GM23338 (cell line): Measurements from ENCODE around the gene TIAM1. TPM values are rescaled to one million over a fixed set of nuclear protein-coding genes. Genes with fewer than 3 reads are reported as not detected.

Experiments used
- ATAC-seq: fragments of 200-7000 bp; cut with Tn5 transposase; 3 replicates; pipeline ENCODE4 v1.9.1; 2020
- DNase-seq: peaks from one replicate; pipeline ENCODE4 v3.0.0-alpha.2; 2015; ENCODE audit warnings: low spot score
- H2AFZ ChIP-seq: fragments of 200-600 bp; sonication (generic); 2 replicates; pipeline ENCODE4 v1.8.0; 2016; ENCODE audit warnings: antibody characterized with exemption, mild to moderate bottlenecking, moderate library complexity
- H3F3A ChIP-seq: fragments of 200-600 bp; sonication (generic); replicated peaks from 2 replicates; pipeline ENCODE4 v1.8.0; 2017; ENCODE audit warnings: antibody characterized with exemption, mixed run types, low read depth
- H3K27ac ChIP-seq: fragments of 200-600 bp; sonication (generic); 2 replicates; pipeline ENCODE4 v1.6.1; 2016; ENCODE audit warnings: low read depth
- H3K27me3 ChIP-seq: fragments of 200-600 bp; sonication (generic); 2 replicates; pipeline ENCODE4 v1.8.0; 2016; ENCODE audit warnings: mild to moderate bottlenecking, mixed run types, moderate library complexity; ENCODE audit not compliant: insufficient read depth
- H3K36me3 ChIP-seq: fragments of 200-600 bp; sonication (generic); 2 replicates; pipeline ENCODE4 v1.8.0; 2016; ENCODE audit warnings: mild to moderate bottlenecking; ENCODE audit not compliant: insufficient read depth
- H3K4me1 ChIP-seq: fragments of 200-600 bp; sonication (generic); 2 replicates; pipeline ENCODE4 v1.8.0; 2016; ENCODE audit warnings: mild to moderate bottlenecking, moderate library complexity; ENCODE audit not compliant: insufficient read depth
- H3K4me2 ChIP-seq: fragments of 200-600 bp; sonication (generic); 2 replicates; pipeline ENCODE4 v1.7.1; 2017; ENCODE audit warnings: mixed run types
- H3K4me3 ChIP-seq: fragments of 200-600 bp; sonication (generic); 2 replicates; pipeline ENCODE4 v1.6.1; 2016; ENCODE audit warnings: mixed run types
- H3K79me2 ChIP-seq: fragments of 200-600 bp; sonication (generic); replicated peaks from 2 replicates; pipeline ENCODE4 v1.8.0; 2017; ENCODE audit warnings: mild to moderate bottlenecking; ENCODE audit not compliant: insufficient read depth
- H3K9me2 ChIP-seq: fragments of 200-600 bp; sonication (generic); 2 replicates; pipeline ENCODE4 v1.8.0; 2017; ENCODE audit not compliant: insufficient read depth
- H4K20me1 ChIP-seq: fragments of 200-600 bp; sonication (generic); replicated peaks from 2 replicates; pipeline ENCODE4 v1.8.0; 2017; ENCODE audit warnings: mild to moderate bottlenecking; ENCODE audit not compliant: insufficient read depth
- H3K27ac Mint-ChIP-seq: 2 replicates; pipeline ENCODE4 v1.8.0; 2020; ENCODE audit warnings: inconsistent platforms, mild to moderate bottlenecking, moderate library complexity, mixed read lengths
- H3K27me3 Mint-ChIP-seq: 3 replicates; pipeline ENCODE4 v1.8.0; 2022; ENCODE audit warnings: low read depth, mild to moderate bottlenecking, moderate library complexity, mixed read lengths, inconsistent platforms; ENCODE audit not compliant: insufficient read depth, poor library complexity
- H3K36me3 Mint-ChIP-seq: 3 replicates; pipeline ENCODE4 v1.8.0; 2021; ENCODE audit warnings: low read depth, mild to moderate bottlenecking, inconsistent platforms, moderate library complexity, mixed read lengths
- H3K4me1 Mint-ChIP-seq: 3 replicates; pipeline ENCODE4 v1.8.0; 2020; ENCODE audit warnings: mild to moderate bottlenecking, inconsistent platforms, mixed read lengths
- H3K4me3 Mint-ChIP-seq: 3 replicates; pipeline ENCODE4 v1.8.0; 2021; ENCODE audit warnings: moderate library complexity, mild to moderate bottlenecking, inconsistent platforms, mixed read lengths
- H3K9me3 Mint-ChIP-seq: 3 replicates; pipeline ENCODE4 v1.8.0; 2020; ENCODE audit warnings: moderate library complexity, mild to moderate bottlenecking, inconsistent platforms, mixed read lengths
- CREB1 ChIP-seq: fragments of 250-450 bp; sonication (Bioruptor Pico); IDR thresholded peaks from 2 replicates; pipeline ENCODE4 v1.5.0; 2020; ENCODE audit warnings: low read depth, mild to moderate bottlenecking, moderate library complexity
- ETS1 ChIP-seq: IDR thresholded peaks from 2 replicates; pipeline ENCODE4 v1.6.1; 2016; ENCODE audit warnings: antibody characterized with exemption
- JUNB ChIP-seq: IDR thresholded peaks from one replicate; pipeline ENCODE4 v1.6.1; 2016; ENCODE audit warnings: antibody characterized with exemption; ENCODE audit not compliant: unreplicated experiment
- NANOG ChIP-seq: IDR thresholded peaks from 2 replicates; pipeline ENCODE4 v1.6.1; 2016; ENCODE audit warnings: antibody characterized with exemption, borderline replicate concordance
- REST ChIP-seq: IDR thresholded peaks from one replicate; pipeline ENCODE4 v1.6.1; 2018; ENCODE audit warnings: antibody characterized with exemption; ENCODE audit not compliant: unreplicated experiment
- ZNF331 ChIP-seq: fragments of 250-450 bp; sonication (Bioruptor Pico); IDR thresholded peaks from 2 replicates; pipeline ENCODE4 v1.5.0; 2020; ENCODE audit warnings: low read depth, mild to moderate bottlenecking, moderate library complexity
- ZNF462 ChIP-seq: fragments of 250-450 bp; sonication (Bioruptor Pico); IDR thresholded peaks from 2 replicates; pipeline ENCODE4 v1.5.0; 2020; ENCODE audit warnings: mild to moderate bottlenecking, moderate library complexity
- polyA plus RNA-seq: library from polyadenylated mRNA; unstranded; fragments of >200 nt; fragmentation: Nextera tagmentation; extraction: Ambion mirVana; gene quantifications from 2 replicates; pipeline ENCODE4 v1.2.1, GENCODE V29; 2016
- total RNA-seq: library from RNA; depleted of rRNA; stranded (reverse); fragments of >200 nt; shearing (Covaris generic); gene quantifications from 2 replicates; pipeline ENCODE4 v1.2.3, GENCODE V29; 2014

Gene TIAM1
- total and polyA plus RNA-seq, 2 experiments from 2014 or later: 18.5 to 20.0 TPM

- TF ChIP-seq ZNF462 (CRISPR knock-in tag) (no peak), JUNB (no peak), NANOG (no peak), ZNF331 (CRISPR knock-in tag) (no peak), CREB1 (no peak)
These were observed 142.5 kb downstream of the TIAM1 start (continued) for GRCh38 chr21:31201548-31201947.

- Histone ChIP-seq H3K27me3 (no peaks in the 10 kb centered on the region), H3K4me1 (no peaks in the 10 kb centered on the region), H4K20me1 (no peaks in the 10 kb centered on the region), H3K4me2 (no peak overlapping the region), H3F3A (no peaks in the 10 kb centered on the region), H3K79me2 (no peaks in the 10 kb centered on the region), H3K9me2 (no peaks in the 10 kb centered on the region), H3K4me3 (no peak overlapping the region), H3K36me3 (no peaks in the 10 kb centered on the region), H2AFZ (no peak overlapping the region), H3K27ac (no peak overlapping the region)
- H3K4me3 Mint-ChIP-seq: no peak overlapping the region
- no peak for ATAC-seq
- H3K9me3 Mint-ChIP-seq: no peaks in the 10 kb centered on the region
- no peak overlapping the region for H3K27ac Mint-ChIP-seq
- no peaks in the 10 kb centered on the region for H3K27me3 Mint-ChIP-seq
- DNase-seq: no peak
- H3K36me3 Mint-ChIP-seq: no peaks in the 10 kb centered on the region; the same call in 2 of the 3 replicates
- H3K4me1 Mint-ChIP-seq: no peaks in the 10 kb centered on the region; the same call in 2 of the 3 replicates
- TF ChIP-seq ZNF331 (CRISPR knock-in tag) (no peak), JUNB (no peak), ETS1 (no peak), REST (no peak)
These were observed 142.9 kb downstream of the TIAM1 start for GRCh38 chr21:31201144-31201543.
